CD4-positive, alpha-beta T cell treated with Interleukin-12 subunit alpha and Interleukin-12 subunit beta, for 1 hour (primary cell): ENCODE measurements around the gene IQSEC1.

Experiments used
- DNase-seq: peaks from one replicate; pipeline ENCODE4 v3.0.0-alpha.2; 2020

The IQSEC1 gene

DNA sequence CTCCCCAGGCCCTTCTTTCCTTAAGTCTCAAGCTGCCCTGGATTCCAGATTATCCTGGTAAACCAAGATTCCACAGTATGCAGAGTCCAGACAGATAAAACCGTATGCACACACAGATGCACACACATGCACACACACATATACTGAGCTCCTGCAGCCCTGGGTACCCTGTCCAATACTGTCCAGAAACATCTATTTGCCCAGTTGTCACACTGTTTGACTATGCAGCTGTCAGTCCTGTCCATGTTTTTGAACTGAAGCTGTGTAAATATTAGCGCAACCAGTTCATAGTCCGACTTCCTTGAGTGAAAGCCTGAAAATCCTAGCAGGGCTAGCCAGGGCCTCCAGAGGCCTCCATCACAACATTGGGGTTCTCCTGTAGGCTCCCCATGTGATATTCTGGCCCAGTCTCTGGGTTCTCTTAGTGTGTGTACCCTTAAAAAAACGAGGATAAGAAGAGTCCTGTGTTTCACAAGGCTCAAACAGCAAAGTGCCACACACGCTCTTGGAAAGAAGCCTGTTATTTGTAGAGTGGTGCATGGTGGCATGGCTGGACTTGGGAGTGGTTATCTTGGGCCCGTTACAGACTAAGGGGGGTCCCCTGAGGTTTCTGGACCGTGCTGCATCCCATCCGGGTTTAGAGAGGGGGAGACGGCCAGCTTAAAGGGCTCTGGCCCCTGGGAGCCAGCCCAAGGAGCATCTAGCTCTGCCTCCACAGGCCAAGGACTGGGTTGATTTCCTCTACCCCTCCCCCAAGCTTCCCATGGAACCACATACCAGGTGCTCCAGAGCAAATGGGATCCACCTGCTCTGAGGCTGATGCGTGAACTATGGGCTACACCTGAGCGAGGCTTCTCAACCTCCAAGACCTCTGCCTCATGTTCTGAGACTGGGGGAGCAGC lies 108.3 kb downstream of the IQSEC1 start:
- no peak for DNase-seq

DNA sequence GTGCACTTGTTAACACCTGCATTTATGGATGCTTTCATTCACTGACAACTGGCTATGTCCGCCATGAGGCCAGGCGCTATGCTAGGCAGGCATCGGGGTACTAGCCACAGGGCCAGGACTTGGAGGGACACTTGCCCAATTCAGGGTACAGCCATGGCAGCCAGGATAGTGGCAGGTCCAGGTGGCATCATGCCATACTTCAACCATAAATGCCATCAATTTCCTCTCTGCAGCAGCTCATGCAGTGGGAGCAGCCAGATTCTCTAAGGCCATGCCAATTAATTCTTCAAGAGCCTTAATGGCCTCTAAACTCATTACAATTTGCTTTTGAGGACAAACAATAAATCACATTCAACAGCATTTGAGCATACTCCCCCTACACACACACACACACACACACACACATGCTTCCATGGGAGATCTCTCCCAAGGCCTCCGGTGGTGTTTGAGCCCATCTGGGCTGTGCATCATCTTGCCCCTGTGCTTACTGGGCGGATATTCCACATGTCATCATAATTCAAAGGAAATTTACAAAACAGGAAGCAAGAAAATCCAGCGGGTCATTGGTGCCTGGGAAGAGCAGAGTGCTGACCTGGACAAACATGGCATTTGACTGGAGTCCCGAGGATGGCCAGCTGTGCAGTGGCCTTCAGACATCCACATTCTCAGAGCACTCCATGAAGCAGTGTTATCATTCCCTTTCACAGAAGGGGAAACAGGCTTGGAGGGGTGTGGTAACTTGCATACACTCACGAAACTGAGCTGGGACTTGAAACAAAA lies 109.1 kb downstream of the IQSEC1 start:
- no peak for DNase-seq

DNA sequence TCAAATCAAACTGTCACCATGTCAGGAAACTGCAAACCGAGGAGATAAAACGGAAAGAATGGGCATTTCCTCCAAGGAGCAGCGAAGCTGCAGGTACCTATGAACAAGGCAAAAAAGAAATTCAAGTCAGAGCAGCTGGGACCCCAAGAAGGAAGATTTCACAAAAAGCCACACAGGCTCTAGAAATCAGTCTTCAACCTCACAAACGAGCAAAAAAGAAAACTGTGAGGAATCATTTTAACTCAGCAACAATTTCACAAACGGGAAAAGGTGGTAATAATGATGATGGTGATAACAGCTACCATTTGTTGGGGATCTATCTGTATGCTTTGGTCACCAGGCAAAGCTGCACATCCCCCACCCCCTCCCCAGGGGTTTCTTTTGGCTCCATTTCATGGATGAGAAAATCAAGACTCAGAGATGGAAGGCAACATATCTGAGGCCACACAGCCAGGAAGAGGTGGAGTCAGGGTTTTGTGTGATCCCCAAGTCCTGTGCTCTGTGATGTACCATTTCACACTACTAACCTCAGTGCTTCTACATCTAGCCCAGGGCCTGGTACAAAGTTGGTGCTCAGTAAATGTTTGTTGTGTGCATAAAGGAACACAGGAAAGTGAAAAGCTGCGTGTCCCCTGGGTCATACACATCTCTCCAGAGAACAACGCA lies 109.9 kb downstream of the IQSEC1 start:
- DNase-seq = peak; percentile 18

- DNase-seq = no peak
Observed at GRCh38 chr3:12962292-12962691, 110.9 kb downstream of the IQSEC1 start.

DNA sequence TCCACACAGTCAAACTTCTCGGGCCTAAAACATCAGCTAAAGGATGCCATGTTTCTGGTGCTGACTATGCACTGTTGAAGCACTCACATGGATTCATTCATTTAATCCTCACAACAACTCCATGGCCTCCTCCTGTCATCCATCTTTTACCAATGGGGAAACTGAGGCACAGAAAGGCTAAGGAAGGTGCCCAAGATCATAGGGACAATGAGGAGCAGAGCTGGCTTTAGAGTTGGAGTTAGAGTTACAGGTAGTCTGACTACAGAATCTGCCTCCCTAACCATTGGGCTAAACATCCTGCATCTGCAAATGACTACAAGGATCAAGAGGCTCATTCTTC lies 111.6 kb downstream of the IQSEC1 start:
- no peak for DNase-seq

- DNase-seq = no peak
Observed at GRCh38 chr3:12961007-12961696, 112.1 kb downstream of the IQSEC1 start.

GRCh38 chr3:12960497-12960896 lies 112.7 kb downstream of the IQSEC1 start:
- DNase-seq = no peak

DNA sequence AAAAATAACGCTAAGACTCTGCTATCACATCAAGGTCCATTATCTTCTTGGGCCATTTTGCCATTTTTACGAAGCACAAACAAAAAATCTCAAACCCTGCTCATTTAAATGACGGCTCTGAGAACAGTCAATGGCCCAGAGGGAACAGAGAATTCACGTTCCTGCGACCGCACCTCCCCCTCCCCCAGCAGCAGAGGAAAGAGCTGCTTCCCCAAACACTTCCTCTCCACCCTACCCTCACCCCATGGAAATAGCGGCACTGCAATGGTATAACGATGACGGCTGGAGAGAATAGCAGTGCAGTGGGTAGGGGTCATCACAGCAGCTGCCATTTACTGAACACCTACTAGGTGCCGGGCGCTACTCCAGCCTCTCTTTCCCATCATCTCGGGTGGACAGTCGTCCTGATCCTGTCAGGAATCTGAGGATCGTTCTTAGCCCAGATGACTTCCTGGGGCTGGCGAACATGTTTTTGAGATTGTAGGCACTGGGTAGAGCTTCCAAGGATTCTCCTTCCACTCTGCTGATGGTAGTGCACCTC lies 113.3 kb downstream of the IQSEC1 start:
- no peak for DNase-seq

- DNase-seq = no peak
Observed at GRCh38 chr3:12959410-12959809, 113.8 kb downstream of the IQSEC1 start.

DNA sequence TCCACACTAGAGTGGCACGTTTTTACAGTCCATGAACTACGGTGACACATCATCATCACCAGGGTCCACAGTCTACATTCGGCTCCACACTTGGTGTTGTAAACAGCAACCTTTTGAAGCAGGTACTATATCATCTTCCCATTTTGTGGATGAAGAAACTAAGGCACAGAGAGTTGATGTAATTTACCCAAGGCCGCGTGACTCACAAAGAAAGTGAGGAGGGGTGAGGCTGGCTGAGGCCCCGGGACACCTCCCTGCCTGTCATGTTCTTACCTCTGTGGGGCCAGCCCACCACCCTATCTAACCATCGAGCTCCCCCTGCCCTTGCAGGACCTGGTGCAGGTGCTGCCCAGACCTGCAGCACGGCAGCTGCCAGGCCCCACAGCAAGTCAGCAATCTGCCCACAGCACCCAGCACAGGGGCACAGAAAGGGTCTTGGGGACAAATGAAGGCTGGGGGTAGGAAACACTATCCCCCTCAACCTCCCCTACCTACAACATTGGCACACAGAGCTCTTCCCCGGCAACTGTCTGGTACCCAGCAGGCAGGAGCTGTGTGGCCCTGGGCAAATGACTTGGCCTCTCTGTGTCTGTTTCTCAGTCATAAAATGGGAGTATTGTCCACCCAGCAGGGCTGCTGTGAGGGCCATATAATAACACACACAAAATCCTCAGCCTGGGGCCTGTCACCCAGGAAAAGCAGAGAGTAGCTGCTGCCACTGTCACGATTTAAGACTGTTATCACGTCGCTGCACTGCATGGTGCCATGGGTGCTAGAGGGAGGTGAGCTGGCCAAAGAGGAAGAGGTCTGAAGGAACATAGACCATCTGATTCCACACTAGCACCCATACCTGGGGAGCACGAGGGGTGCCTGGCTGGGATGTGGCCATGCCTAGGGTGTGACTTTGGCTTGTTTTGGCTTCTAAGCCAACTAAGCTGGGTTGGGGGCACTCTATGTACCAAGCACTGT lies 115.1 kb downstream of the IQSEC1 start:
- DNase-seq = no peak

DNA sequence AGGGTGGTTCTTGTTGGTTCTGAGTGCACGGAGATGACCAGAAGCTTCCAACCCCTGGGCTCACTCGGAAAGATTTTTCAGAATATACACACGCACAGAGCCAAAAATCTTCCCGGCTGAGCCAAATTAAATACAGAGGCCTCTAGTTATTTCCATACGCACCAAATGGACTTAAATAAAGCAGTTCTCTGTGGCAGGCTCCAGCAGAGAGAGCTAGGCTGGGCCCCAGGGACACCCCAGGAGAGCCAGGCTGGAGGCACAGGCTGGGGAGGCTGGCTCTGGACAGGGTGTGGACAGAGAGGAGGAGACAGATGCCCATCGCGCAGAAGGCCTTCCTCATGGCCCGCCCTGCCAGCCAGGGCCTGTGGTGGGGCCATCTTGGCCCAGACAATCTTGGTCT lies 115.9 kb downstream of the IQSEC1 start:
- no peak for DNase-seq

GRCh38 chr3:12956316-12956660 lies 116.9 kb downstream of the IQSEC1 start:
- no peak for DNase-seq

GRCh38 chr3:12955651-12956315 lies 117.4 kb downstream of the IQSEC1 start:
- DNase-seq = no peak

DNA sequence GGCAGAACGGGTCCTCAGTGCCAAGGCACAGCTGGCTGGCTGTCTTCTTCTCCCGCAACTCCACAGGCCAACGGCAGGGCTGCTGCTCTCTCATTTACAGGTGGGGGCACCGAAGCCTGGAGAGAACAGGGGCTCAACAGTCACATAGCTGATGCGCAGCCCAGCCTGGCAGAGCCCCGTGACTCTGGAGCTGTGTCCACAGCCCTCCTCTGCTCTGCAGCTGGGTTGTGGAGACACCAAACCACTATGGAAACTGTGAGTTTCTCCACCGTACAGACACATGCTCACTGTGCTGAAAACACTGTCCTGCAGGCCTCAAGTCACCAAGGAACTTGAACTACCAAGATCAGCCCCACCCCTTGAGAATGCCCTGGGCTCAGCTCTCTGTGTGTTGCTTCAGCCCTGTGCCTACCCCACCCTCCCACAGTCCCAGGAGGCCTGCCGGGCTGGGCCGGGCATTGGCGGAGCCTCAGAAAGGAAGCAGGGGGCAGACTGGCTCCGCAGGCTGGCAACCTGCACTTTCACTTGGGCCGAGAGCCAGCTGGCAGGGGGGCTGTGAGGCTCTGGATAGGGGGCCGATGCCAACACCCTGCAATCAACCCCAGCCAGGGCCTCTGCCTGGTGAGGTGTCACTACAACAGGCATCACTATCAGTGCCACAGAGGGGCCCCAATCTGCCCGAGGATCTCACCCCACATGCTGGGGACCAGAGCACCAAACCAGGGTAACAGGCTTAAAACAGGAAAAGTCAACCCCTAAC lies 118.2 kb downstream of the IQSEC1 start:
- DNase-seq = no peak

DNA sequence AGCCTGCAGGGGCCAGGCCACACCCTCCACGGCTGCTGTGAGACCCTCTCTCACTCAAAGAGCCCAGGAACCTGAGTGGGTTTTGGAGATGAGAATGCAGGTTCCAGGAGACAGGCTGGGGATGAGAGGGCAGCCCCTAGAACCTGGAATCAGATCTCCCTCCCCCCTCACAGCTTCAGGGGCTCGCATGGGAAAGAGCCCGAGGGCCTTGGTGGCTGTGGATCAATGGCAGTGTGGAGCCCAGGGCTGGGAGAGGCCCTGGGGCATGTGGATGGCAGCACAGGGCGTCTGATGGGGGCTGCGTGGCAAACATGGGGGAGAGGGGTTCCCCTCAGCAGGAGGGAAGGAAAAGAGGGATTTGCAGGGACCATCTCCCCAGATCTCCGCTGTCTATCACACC lies 119.0 kb downstream of the IQSEC1 start:
- no peak for DNase-seq

GRCh38 chr3:12953201-12953995 lies 119.8 kb downstream of the IQSEC1 start:
- DNase-seq = no peak

DNA sequence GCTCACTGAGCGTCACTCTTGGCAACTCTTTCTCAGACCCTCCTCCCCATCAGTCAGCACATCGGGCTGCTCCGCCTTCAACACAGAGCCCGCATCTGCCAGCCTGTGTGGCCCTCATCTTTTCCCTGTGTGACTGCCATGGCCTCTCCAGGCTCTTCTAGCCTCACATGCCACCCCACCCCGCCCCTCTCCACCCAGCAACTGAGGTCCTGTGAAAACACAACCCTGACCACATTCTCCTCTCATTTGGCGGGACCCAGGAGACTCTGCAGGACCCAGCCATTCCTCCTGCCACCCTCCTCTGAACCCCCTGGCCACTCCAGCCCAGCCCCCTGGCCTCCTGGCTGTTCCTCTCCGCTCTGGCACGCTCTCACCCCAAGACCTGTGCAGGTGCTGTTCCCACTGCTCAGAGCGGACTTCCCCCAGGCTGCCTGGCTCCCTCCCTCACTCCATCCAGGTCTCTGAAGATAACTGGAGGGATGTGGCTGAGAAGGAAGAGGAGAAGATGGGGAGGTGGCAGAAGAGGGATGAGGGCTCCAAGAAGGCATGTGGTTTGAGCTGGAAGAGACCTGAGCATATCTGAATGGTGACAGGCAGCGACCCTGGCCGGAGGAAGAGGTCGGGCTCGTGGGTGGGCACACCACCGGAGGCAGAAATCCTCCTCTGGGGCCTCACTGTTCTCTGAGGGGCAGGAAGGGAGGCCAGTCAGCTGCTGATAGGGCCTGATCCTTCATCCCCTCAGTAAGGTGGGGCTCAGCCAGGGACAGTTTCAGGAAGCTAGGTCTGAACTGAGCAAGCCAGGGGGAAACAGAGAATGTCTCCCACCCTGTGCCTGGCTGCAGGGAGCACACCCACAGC lies 120.7 kb downstream of the IQSEC1 start:
- DNase-seq = no peak
